Kidney (tissue), 22 donors: ENCODE results near the gene TBC1D32. TPM values are rescaled to one million over a fixed set of nuclear protein-coding genes. Genes with fewer than 3 reads are reported as not detected.

Source experiments
- DNase-seq, 5 donors: peaks; one replicate each; pipeline ENCODE4 v3.0.0-alpha.2; 2013 to 2020
- FAIRE-seq: peaks from 2 replicates; lab custom pipeline; 2012; peaks lifted over from hg19 to GRCh38; lab: Jason Lieb, UNC
- H3K27ac ChIP-seq, 2 donors: one replicate each; pipeline ENCODE4 v1.7.0; 2013; ENCODE audit warnings: low read depth in 2 of 2, low read length in 2 of 2, inconsistent platforms in 1 of 2
- H3K27me3 ChIP-seq: one replicate; pipeline ENCODE4 v1.7.1; 2013; ENCODE audit warnings: low read length, inconsistent platforms; ENCODE audit not compliant: control insufficient read depth, insufficient read depth
- H3K36me3 ChIP-seq, 3 donors: one replicate each; pipeline versions ENCODE4 v1.7.0 to v1.7.1; 2013; ENCODE audit warnings: low read length in 3 of 3, control low read depth in 1 of 3, inconsistent platforms in 1 of 3; ENCODE audit not compliant: insufficient read depth in 3 of 3, control insufficient read depth in 2 of 3
- H3K4me1 ChIP-seq, 3 donors: one replicate each; pipeline versions ENCODE4 v1.7.0 to v1.7.1; 2013; ENCODE audit warnings: low read length in 3 of 3, inconsistent platforms in 1 of 3, low read depth in 1 of 3; ENCODE audit not compliant: control insufficient read depth in 2 of 3, insufficient read depth in 2 of 3
- H3K4me3 ChIP-seq, 3 donors: one replicate each; pipeline versions ENCODE4 v1.7.0 to v1.8.1; 2013; ENCODE audit warnings: low read length in 3 of 3, control low read depth in 1 of 3, inconsistent platforms in 1 of 3
- H3K9ac ChIP-seq, 3 donors: one replicate each; pipeline versions ENCODE4 v1.7.0 to v1.7.1; 2013; ENCODE audit warnings: low read length in 3 of 3, control low read depth in 1 of 3, inconsistent platforms in 1 of 3
- H3K9me3 ChIP-seq, 3 donors: one replicate each; pipeline versions ENCODE4 v1.7.0 to v1.7.1; 2013; ENCODE audit warnings: low read length in 3 of 3, control low read depth in 1 of 3, inconsistent platforms in 1 of 3; ENCODE audit not compliant: control insufficient read depth in 2 of 3, insufficient read depth in 1 of 3
- intact Hi-C: fragments of 100-400 bp; cut with DNase I; formaldehyde crosslinking; loops from one replicate; pipeline ENCODE4 v1.11.1; 2022
- long read RNA-seq, 10 donors: library from polyadenylated mRNA in 1 of 10; unstranded in 1 of 10; transcript quantifications; one replicate each; pipeline ENCODE4 v2.0.0 and lab custom pipeline, GENCODE V29; 2021 to 2026
- polyA plus RNA-seq: library from polyadenylated mRNA; stranded (reverse); fragments of 350-450 nt; fragmentation: Illumina TruSeq; extraction: RNeasy Lipid Tissue Mini Kit (QIAGEN cat#74804); gene quantifications from one replicate; pipeline ENCODE4 v1.2.3, GENCODE V29; 2014; ENCODE audit warnings: low read depth, low replicate concordance; ENCODE audit not compliant: insufficient read depth
- total RNA-seq: library from RNA; stranded (reverse); fragmentation: NEBNext Ultra II Directional; extraction: Animal tissue kit (Norgen Biotek cat#: 25700); gene quantifications from one replicate; pipeline ENCODE4 v1.2.1, GENCODE V29; 2021
- TF ChIP-seq, protein P1 (sequence below): IDR thresholded peaks from 3 replicates; pipeline ENCODE4 v1.5.1; 2012; ENCODE audit warnings: mild to moderate bottlenecking, moderate library complexity, borderline replicate concordance; ENCODE audit not compliant: insufficient read depth; ENCODE audit errors: extremely low read depth
- donor health status: control.
- donor health status: control.
- donor health status: control.
- donor health status: control.
- donor health status: control.
- donor health status: DM: yes; HTN: yes; CAD: no.
- donor health status: Normal renal cell carcinoma (clear cell type).

The TBC1D32 gene, protein sequence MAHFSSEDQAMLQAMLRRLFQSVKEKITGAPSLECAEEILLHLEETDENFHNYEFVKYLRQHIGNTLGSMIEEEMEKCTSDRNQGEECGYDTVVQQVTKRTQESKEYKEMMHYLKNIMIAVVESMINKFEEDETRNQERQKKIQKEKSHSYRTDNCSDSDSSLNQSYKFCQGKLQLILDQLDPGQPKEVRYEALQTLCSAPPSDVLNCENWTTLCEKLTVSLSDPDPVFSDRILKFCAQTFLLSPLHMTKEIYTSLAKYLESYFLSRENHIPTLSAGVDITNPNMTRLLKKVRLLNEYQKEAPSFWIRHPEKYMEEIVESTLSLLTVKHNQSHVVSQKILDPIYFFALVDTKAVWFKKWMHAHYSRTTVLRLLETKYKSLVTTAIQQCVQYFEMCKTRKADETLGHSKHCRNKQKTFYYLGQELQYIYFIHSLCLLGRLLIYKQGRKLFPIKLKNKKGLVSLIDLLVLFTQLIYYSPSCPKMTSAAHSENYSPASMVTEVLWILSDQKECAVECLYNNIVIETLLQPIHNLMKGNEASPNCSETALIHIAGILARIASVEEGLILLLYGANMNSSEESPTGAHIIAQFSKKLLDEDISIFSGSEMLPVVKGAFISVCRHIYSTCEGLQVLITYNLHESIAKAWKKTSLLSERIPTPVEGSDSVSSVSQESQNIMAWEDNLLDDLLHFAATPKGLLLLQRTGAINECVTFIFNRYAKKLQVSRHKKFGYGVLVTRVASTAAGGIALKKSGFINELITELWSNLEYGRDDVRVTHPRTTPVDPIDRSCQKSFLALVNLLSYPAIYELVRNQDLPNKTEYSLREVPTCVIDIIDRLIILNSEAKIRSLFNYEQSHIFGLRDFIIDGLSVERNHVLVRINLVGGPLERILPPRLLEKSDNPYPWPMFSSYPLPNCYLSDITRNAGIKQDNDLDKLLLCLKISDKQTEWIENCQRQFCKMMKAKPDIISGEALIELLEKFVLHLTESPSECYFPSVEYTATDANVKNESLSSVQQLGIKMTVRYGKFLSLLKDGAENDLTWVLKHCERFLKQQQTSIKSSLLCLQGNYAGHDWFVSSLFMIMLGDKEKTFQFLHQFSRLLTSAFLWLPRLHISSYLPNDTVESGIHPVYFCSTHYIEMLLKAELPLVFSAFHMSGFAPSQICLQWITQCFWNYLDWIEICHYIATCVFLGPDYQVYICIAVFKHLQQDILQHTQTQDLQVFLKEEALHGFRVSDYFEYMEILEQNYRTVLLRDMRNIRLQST
- 12.4 TPM for total RNA-seq
- polyA plus RNA-seq: 1.9 TPM
- long read RNA-seq, donor 1: 0 reads
- long read RNA-seq, donor 2: 0 reads
- long read RNA-seq, donor 3: 0 reads
- long read RNA-seq, donor 4: 0 reads
- long read RNA-seq, donor 5: 0 reads
- long read RNA-seq, donor 6: 0 reads
- long read RNA-seq, donor 7, full-length matches to known transcripts: 2 of 5 reads
- long read RNA-seq, donor 7, partial matches to known transcripts: 2 of 5 reads
- long read RNA-seq, donor 7, other reads (novel, unspliced or antisense): 1 of 5 reads
- long read RNA-seq, donor 8: 0 reads
- long read RNA-seq, donor 9: 0 reads
- long read RNA-seq, donor 10: 0 reads

DNA sequence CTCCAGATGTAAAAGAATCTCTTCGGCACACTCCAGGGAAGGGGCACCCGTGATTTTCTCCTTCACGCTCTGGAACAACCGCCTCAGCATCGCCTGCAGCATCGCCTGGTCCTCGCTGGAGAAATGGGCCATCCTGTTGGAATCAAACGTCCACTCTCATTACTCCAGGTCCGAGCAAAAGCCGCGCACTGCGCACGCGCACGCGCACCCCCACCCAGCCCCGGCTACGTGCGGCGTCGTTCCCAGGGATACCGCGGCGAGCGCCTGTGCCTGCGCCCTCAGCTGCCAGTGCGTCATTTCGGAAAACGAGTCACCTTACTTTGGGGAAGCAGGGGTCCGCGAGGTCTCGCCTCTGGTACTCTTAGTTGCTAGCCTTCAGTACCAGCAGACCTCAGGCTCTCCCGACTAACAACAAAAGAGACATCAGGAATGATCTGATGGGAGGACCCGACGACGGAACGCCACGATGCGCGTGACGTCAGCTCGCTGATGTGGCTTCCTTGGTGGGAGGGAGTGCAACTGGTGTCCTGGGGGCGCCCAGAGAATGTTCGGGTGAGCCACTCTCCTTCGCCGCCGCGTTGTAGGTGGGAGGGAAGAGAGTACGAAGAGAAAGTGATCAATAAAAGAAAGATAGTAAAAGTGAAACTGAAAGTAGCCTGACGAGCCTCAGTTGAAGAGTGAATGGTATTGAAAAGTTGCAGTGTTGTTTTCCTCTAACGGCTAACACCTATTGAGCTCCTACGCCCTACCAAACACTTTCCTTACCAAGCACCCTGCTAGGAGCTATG lies at the start of gene TBC1D32:
TBC1D32 (minus strand) TSS at position 182 of the 788 bp plus-strand sequence; CDS start at position 132, 50 bp downstream.
- peaks cover 0 to under 1% (median 0%) of the 10 kb centered on the region in 3 donors for H3K4me1 ChIP-seq
- intact Hi-C loops: no loop called here
- no peak for FAIRE-seq
- peak within 1 kb of the TSS; percentile 49 to 99 (median 98) for H3K9ac ChIP-seq
- peak within 1 kb of the TSS; percentile 85 to 98 (median 98) for H3K4me3 ChIP-seq
- peak; percentile 95 to 97 (median 97) for DNase-seq
- no peaks in the 10 kb centered on the region for H3K27me3 ChIP-seq
- H3K36me3 ChIP-seq: no peaks in the 10 kb centered on the region
- TF ChIP-seq, protein P1, sequence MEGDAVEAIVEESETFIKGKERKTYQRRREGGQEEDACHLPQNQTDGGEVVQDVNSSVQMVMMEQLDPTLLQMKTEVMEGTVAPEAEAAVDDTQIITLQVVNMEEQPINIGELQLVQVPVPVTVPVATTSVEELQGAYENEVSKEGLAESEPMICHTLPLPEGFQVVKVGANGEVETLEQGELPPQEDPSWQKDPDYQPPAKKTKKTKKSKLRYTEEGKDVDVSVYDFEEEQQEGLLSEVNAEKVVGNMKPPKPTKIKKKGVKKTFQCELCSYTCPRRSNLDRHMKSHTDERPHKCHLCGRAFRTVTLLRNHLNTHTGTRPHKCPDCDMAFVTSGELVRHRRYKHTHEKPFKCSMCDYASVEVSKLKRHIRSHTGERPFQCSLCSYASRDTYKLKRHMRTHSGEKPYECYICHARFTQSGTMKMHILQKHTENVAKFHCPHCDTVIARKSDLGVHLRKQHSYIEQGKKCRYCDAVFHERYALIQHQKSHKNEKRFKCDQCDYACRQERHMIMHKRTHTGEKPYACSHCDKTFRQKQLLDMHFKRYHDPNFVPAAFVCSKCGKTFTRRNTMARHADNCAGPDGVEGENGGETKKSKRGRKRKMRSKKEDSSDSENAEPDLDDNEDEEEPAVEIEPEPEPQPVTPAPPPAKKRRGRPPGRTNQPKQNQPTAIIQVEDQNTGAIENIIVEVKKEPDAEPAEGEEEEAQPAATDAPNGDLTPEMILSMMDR: peak; percentile 5
- no peaks in the 10 kb centered on the region for H3K9me3 ChIP-seq
- peak within 1 kb of the TSS; percentile 99 to 100 for H3K27ac ChIP-seq

DNA sequence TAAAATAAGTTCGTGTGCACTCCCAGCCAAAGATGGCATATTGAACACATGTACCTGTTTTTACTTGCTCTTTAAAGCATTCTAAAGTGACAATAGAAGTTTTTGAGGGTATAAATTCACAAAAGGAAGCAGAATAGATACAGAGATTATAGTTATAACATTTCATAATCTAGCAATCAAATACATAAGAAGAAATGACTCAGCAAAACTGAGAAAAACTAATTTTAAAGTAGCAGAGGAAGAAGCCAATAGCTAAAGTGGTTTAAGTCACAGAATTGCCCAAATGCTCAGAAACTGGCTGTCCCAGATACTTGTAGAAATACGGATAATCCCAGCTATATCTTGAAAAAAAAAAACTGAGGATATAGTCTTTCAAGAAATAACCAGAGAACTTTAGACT lies 49.2 kb upstream of the TBC1D32 start:
- Histone ChIP-seq H3K4me3 (no peak overlapping the region), H3K27me3 (no peaks in the 10 kb centered on the region), H3K9ac (no peak overlapping the region), H3K9me3 (no peaks in the 10 kb centered on the region), H3K27ac (no peak overlapping the region), H3K4me1 (no peaks in the 10 kb centered on the region), H3K36me3 (no peaks in the 10 kb centered on the region)
- FAIRE-seq (no peak), DNase-seq (no peak)
- TF ChIP-seq, protein P1: no peak
- intact Hi-C loops: no loop called here
